HG03066 (cell line): ENCODE data around the gene GPC5.
"Not testable (repeated sequence)": the region's sequence is repeated elsewhere in the genome, so short reads cannot be mapped to it uniquely, and the experiment has no call there.

Experiments
- ATAC-seq: cut with Tn5 transposase; IDR thresholded peaks from one replicate; pipeline ENCODE4 v1.9.1; 2021; ENCODE audit warnings: low read depth; ENCODE audit not compliant: unreplicated experiment

GPC5 gene

GRCh38 chr13:91748416-91749089 lies 350.1 kb downstream of the GPC5 start:
- ATAC-seq, result no peak

GRCh38 chr13:91758724-91759123 lies 360.3 kb downstream of the GPC5 start:
- ATAC-seq, result no peak

GRCh38 chr13:91762957-91763356 lies 364.5 kb downstream of the GPC5 start:
- ATAC-seq, result no peak

DNA sequence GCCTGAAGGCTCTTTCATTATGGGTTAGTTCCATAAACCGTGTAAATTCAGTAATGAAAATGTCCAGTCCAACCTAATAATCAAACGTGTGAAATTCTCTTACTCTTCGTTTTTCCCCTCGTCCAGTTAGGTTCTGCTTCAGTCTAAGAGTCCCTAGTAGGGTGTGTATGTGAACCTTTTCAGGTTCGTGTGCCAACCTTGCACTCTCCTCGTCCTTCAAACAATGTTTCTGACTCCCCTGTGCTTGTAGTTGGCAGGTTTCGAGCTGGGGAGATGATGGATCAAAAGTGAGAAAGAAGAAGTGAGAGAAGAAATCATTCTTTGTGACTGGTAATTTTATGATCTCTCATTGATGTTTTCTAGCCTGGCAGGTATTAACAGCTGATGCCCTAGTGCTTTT lies 366.1 kb downstream of the GPC5 start:
- no peak for ATAC-seq

DNA sequence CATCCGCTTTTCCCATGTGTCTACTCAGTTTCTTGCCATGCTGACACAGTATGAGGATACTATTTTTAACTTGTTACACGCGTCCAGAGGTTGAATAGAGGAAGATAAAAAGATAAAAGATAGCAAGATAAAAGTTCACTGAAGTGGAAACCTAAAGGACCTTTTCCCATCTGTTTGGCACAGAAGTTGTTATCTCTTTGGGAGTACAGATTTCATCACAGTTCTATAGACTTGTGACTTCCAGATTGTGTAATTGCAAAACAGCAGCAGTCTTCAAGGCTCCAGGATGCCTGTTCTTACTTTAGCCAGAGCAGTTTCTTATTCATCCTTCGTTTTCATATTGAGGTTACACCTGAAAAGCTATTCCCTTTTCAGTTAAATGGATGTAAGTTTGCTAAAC lies 369.2 kb downstream of the GPC5 start:
- ATAC-seq, result no peak

DNA sequence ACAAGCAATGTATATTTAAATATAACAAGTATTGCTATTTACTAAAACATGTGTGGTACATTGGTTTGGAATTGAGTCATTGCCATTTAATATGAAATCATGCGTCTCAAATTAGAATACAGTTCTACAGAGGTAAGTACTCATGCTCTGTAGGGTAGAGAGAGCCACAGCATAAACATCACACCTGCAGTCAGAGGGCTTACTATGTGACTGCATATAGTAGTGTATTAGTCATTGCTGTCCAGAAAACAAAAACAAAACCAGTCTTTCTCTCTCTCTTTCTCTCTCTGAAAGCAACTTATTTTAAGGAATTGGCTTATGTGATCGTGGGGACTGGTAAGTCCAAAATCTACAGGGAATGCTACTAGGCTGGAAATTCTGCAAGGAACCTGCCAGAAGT lies 370.3 kb downstream of the GPC5 start:
- no peak for ATAC-seq

DNA sequence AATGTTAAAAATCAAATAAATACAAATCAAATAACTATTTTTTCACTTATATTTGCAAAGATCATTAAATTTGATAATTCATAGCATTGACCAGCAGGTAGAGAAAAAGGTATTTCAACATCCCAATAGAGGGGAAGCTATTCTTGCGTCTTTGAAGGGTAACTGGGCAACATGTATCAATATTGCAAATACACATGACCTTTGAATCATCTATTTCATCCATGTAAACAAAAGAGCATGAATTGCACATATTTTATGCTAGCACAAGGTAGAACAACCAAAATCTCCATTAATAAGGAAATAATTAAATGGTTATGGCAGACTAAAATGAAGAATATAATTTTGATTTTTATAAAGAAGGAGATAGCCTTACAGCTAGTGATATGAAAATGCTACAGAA lies 372.8 kb downstream of the GPC5 start:
- no peak for ATAC-seq

DNA sequence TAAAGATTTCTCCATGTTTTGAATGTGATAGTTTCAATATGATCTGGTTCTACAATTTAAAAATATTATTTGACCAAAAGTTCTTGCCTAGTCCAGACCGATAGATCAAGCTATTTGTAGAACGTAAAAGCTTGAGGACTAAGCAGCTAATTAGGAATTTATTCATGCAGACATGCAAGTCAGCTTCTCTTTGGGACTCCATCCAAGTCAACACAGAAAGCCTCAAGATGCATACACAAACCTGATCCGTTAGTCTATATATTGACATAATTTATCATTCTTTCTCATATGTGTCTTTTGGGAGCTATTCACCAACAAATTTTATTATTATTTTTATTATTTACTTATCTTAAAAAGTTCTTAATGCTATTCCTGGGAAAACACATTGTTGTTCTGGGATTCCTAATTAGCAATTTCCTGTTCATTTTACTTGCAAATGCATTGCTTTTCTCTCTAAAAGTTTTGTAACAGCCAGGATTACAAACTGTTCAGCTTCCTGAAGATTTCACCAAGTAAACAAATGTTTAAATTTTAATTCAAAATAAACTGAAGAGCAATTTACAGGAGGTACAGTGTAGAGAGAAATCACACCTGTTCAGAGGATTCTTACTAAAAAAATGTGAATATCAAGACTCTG lies 375.3 kb downstream of the GPC5 start:
- no peak for ATAC-seq

DNA sequence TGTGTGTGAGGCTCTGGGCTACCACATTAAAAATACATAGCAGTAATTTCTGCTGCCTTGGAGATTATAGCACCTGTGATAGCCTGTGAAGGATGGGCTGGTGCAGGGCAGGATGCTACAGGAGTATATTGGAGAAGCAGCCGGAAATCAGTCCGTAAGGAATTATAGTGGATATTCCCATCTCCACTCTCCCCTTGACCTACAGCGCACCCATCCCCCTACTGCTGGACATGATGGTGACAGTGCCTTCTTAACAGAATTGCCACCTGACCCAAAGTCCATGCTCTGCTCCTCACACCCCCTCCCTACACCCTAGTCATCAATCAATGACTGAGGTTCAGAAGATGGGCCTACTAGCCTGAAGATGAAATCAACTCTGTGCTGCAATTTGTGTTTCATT lies 376.0 kb downstream of the GPC5 start:
- no peak for ATAC-seq

- no peak for ATAC-seq
Measured at GRCh38 chr13:91776611-91777193, 378.3 kb downstream of the GPC5 start.

GRCh38 chr13:91778123-91778522 lies 379.7 kb downstream of the GPC5 start:
- ATAC-seq, result no peak

GRCh38 chr13:91781982-91782691 lies 383.7 kb downstream of the GPC5 start:
- not testable (repeated sequence) for ATAC-seq

GRCh38 chr13:91785431-91786119 lies 387.2 kb downstream of the GPC5 start:
- peak; percentile 70 for ATAC-seq

- no peak for ATAC-seq
Measured at GRCh38 chr13:91792054-91792453, 393.6 kb downstream of the GPC5 start.

DNA sequence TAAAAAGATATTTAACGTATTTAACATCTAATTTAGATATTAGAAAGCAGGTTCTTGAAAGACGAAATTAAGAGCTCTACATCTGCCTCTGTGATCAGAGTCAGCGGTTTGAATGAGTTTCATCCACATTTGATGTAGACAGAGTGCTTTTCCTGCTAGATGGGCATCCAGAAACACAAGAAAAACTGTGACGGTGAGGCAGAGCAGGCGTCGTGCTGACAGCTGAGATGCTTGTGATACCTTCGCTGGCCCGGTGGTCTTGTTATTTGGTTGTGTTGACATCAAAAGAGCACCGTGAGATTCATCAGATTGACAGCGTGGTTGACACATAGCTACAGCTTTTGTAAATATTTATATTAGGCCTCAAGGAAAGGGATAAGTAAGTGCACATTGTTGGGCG lies 399.1 kb downstream of the GPC5 start:
- no peak for ATAC-seq

DNA sequence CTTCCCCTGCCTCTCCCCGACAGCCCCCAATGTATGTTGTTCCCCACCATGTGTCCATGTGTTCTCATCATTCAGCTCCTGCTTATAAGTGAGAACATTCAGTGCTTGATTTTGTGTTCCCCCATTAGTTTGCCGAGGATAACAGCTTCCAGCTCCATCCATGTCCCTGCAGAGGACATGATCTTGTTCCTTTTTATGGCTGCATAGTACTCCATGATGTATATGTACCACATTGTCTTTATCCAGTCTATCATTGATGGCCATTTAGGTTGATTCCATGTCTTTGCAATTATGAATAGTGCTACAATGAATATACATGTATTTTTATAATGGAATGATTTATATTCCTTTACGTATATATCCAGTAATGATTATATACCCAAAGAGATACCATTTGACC lies 399.9 kb downstream of the GPC5 start:
- ATAC-seq, result not testable (repeated sequence)

GRCh38 chr13:91801772-91802171 lies 403.4 kb downstream of the GPC5 start:
- ATAC-seq, result not testable (repeated sequence)

DNA sequence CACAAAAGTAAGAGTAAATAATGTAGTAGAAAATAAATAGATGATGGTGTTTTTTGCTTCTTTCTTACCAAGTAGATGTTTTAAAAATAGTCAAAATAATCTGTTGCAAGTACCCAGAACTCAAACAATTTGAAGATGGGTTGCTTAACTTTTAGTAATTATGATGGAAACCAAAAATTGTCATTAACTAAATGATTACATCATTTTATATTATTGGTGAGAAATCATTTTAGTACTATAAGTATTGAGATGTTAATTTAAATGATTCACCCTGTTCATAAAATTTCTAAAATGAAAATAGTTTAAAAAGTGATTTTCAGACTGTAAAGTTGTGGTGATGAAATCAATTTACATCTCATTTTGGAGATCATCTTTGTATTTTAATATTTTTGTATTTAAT lies 404.5 kb downstream of the GPC5 start:
- no peak for ATAC-seq

DNA sequence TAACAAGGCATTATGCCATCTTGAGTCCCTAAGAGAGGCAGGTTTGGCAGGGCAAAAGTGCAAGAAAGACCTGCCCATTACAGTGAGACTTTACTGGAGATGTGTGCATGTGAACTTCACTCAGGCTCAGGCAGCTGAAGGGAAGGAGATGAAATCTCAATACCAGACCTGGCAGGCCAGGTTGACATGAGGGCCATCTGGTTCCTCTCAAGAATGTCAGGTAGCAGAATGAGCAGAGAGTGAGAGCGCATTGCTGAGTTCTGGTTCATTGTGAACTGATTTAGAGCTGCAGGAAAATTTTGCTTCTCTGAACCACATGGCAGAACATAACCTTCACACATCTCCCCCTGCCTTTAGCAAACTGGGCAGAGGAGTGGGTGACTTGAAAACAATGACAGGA lies 406.3 kb downstream of the GPC5 start:
- ATAC-seq, result no peak

- ATAC-seq, result no peak
Measured at GRCh38 chr13:91805605-91806004, 407.2 kb downstream of the GPC5 start.

GRCh38 chr13:91809161-91809560 lies 410.7 kb downstream of the GPC5 start:
- no peak for ATAC-seq
